H9 (cell line): ENCODE results near the gene EPC2. TPM values are rescaled to one million over a fixed set of nuclear protein-coding genes. Genes with fewer than 3 reads are reported as not detected.

ENCODE experiments used
- DNase-seq: peaks from one replicate; pipeline ENCODE4 v3.0.0-alpha.2; 2017
- H2AFZ ChIP-seq: one replicate; pipeline ENCODE4 v1.6.1; 2013; ENCODE audit warnings: mild to moderate bottlenecking, low read length, control low read depth, moderate library complexity
- H2AK5ac ChIP-seq: 2 replicates; pipeline ENCODE4 v1.6.1; 2013; ENCODE audit warnings: low read length, control low read depth, mixed read lengths; ENCODE audit not compliant: insufficient read length
- H2BK120ac ChIP-seq: one replicate; pipeline ENCODE4 v1.6.1; 2013; ENCODE audit warnings: low read depth, mild to moderate bottlenecking, low read length, control low read depth, inconsistent platforms; ENCODE audit not compliant: poor library complexity, severe bottlenecking
- H2BK12ac ChIP-seq: 2 replicates; pipeline ENCODE4 v1.6.1; 2013; ENCODE audit warnings: low read length, control low read depth, mixed read lengths, low read depth; ENCODE audit not compliant: insufficient read length
- H2BK15ac ChIP-seq: 2 replicates; pipeline ENCODE4 v1.6.1; 2013; ENCODE audit warnings: low read depth, low read length, control low read depth
- H2BK20ac ChIP-seq: one replicate; pipeline ENCODE4 v1.6.1; 2013; ENCODE audit warnings: low read depth, mild to moderate bottlenecking, low read length, control low read depth, inconsistent platforms; ENCODE audit not compliant: poor library complexity, severe bottlenecking
- H2BK5ac ChIP-seq: 2 replicates; pipeline ENCODE4 v1.6.1; 2013; ENCODE audit warnings: low read length, control low read depth, mixed read lengths; ENCODE audit not compliant: insufficient read length
- H3K14ac ChIP-seq: 2 replicates; pipeline ENCODE4 v1.6.1; 2013; ENCODE audit warnings: low read length, control low read depth; ENCODE audit not compliant: insufficient read depth
- H3K18ac ChIP-seq: 2 replicates; pipeline ENCODE4 v1.6.1; 2013; ENCODE audit warnings: low read depth, mild to moderate bottlenecking, mixed read lengths, low read length, control low read depth; ENCODE audit not compliant: insufficient read length
- H3K23ac ChIP-seq: 2 replicates; pipeline ENCODE4 v1.6.1; 2013; ENCODE audit warnings: low read length, control low read depth, mixed read lengths, low read depth; ENCODE audit not compliant: insufficient read length
- H3K23me2 ChIP-seq: 2 replicates; pipeline ENCODE4 v1.6.1; 2013; ENCODE audit warnings: low read depth, mild to moderate bottlenecking, mixed read lengths, low read length, control low read depth; ENCODE audit not compliant: insufficient read length, poor library complexity, severe bottlenecking
- H3K27ac ChIP-seq: 2 replicates; pipeline ENCODE4 v1.5.1; 2013; ENCODE audit warnings: low read length, control low read depth, mixed read lengths, low read depth; ENCODE audit not compliant: insufficient read length
- H3K27me3 ChIP-seq: 2 replicates; pipeline ENCODE4 v1.6.1; 2013; ENCODE audit warnings: low read length, control low read depth, inconsistent platforms; ENCODE audit not compliant: insufficient read depth
- H3K4ac ChIP-seq: 2 replicates; pipeline ENCODE4 v1.6.1; 2013; ENCODE audit warnings: low read depth, mild to moderate bottlenecking, control low read depth, inconsistent platforms, low read length, moderate library complexity
- H3K4me1 ChIP-seq: 2 replicates; pipeline ENCODE4 v1.6.1; 2013; ENCODE audit warnings: low read length, control low read depth, inconsistent platforms; ENCODE audit not compliant: insufficient read depth
- H3K4me2 ChIP-seq: 2 replicates; pipeline ENCODE4 v1.6.1; 2013; ENCODE audit warnings: low read length, control low read depth, mixed read lengths; ENCODE audit not compliant: insufficient read length, insufficient read depth
- H3K56ac ChIP-seq: 2 replicates; pipeline ENCODE4 v1.6.1; 2013; ENCODE audit warnings: low read depth, mild to moderate bottlenecking, mixed read lengths, low read length, control low read depth; ENCODE audit not compliant: insufficient read length
- H3K79me1 ChIP-seq: 2 replicates; pipeline ENCODE4 v1.6.1; 2013; ENCODE audit warnings: low read depth, mild to moderate bottlenecking, moderate library complexity, low read length, control low read depth, inconsistent platforms; ENCODE audit not compliant: insufficient read depth, poor library complexity, severe bottlenecking
- H3K79me2 ChIP-seq: 2 replicates; pipeline ENCODE4 v1.6.1; 2013; ENCODE audit warnings: low read length, control low read depth, inconsistent platforms; ENCODE audit not compliant: insufficient read depth
- H3K9ac ChIP-seq: 2 replicates; pipeline ENCODE4 v1.6.1; 2013; ENCODE audit warnings: low read length, control low read depth, mixed read lengths; ENCODE audit not compliant: insufficient read length; ENCODE audit errors: extremely low read depth
- H3K9me3 ChIP-seq: one replicate; pipeline ENCODE4 v1.6.1; 2013; ENCODE audit warnings: low read depth, low read length, inconsistent platforms; ENCODE audit not compliant: control insufficient read depth
- H3T11ph ChIP-seq: one replicate; pipeline ENCODE4 v1.6.1; 2013; ENCODE audit warnings: mild to moderate bottlenecking, low read length, control low read depth, inconsistent platforms
- H4K20me1 ChIP-seq: one replicate; pipeline ENCODE4 v1.6.1; 2013; ENCODE audit not compliant: control insufficient read depth, insufficient read length, insufficient read depth
- H4K5ac ChIP-seq: 2 replicates; pipeline ENCODE4 v1.6.1; 2013; ENCODE audit warnings: low read depth, mild to moderate bottlenecking, mixed read lengths, low read length, control low read depth; ENCODE audit not compliant: insufficient read length
- H4K8ac ChIP-seq: replicated peaks from 2 replicates; pipeline ENCODE4 v1.6.1; 2013; ENCODE audit warnings: low read length, control low read depth, mixed read lengths, low read depth; ENCODE audit not compliant: insufficient read length
- H4K91ac ChIP-seq: 2 replicates; pipeline ENCODE4 v1.6.1; 2013; ENCODE audit warnings: low read depth, mild to moderate bottlenecking, moderate library complexity, mixed read lengths, low read length, control low read depth; ENCODE audit not compliant: insufficient read length
- H3K27ac Mint-ChIP-seq, 3 experiments: 2 replicates in 2 of 3; 3 replicates in 1 of 3; pipeline ENCODE4 v1.8.0; 2020 to 2021; ENCODE audit warnings: mixed read lengths in 3 of 3, mild to moderate bottlenecking in 1 of 3, moderate library complexity in 1 of 3
- H3K27me3 Mint-ChIP-seq: 2 replicates; pipeline ENCODE4 v1.8.0; 2021; ENCODE audit warnings: low read depth, mild to moderate bottlenecking, moderate library complexity, mixed read lengths
- H3K36me3 Mint-ChIP-seq, 3 experiments: 2 replicates in 2 of 3; 3 replicates in 1 of 3; pipeline ENCODE4 v1.8.0; 2020 to 2021; ENCODE audit warnings: low read depth in 3 of 3, mixed read lengths in 3 of 3; ENCODE audit not compliant: insufficient read depth in 1 of 3
- H3K4me1 Mint-ChIP-seq, 2 experiments: 2 replicates each; pipeline ENCODE4 v1.8.0; 2020; ENCODE audit warnings: mixed read lengths in 2 of 2
- H3K4me3 Mint-ChIP-seq, 2 experiments: 2 replicates in 1 of 2; 3 replicates in 1 of 2; pipeline ENCODE4 v1.8.0; 2020 to 2021; ENCODE audit warnings: mild to moderate bottlenecking in 2 of 2, mixed read lengths in 2 of 2, moderate library complexity in 1 of 2
- H3K9me3 Mint-ChIP-seq, 2 experiments: 2 replicates in 1 of 2; 3 replicates in 1 of 2; pipeline ENCODE4 v1.8.0; 2020; ENCODE audit warnings: mild to moderate bottlenecking in 2 of 2, mixed read lengths in 2 of 2, moderate library complexity in 1 of 2
- CTCF ChIP-seq: fragments of 200-600 bp; sonication (generic); conservative IDR thresholded peaks from 3 replicates; pipeline ENCODE4 v1.8.0; 2021; ENCODE audit warnings: antibody characterized with exemption, mild to moderate bottlenecking
- WGBS: extraction: QIAGEN DNeasy Blood & Tissue Kit; methylation state at CpG from one replicate; pipeline ENCODE4 v1.1.7; 2013; ENCODE audit warnings: missing lambda C conversion rate, low lambda C conversion rate, mixed read lengths; ENCODE audit not compliant: insufficient read length; ENCODE audit errors: extremely low coverage; 5-methylcytosine and 5-hydroxymethylcytosine counted together
- total RNA-seq: library from RNA; stranded (reverse); gene quantifications from 2 replicates; pipeline ENCODE4 v1.2.1, GENCODE V29; 2021

EPC2 gene
- total RNA-seq, 1 experiment from 2014 or later = 31.3 TPM

DNA sequence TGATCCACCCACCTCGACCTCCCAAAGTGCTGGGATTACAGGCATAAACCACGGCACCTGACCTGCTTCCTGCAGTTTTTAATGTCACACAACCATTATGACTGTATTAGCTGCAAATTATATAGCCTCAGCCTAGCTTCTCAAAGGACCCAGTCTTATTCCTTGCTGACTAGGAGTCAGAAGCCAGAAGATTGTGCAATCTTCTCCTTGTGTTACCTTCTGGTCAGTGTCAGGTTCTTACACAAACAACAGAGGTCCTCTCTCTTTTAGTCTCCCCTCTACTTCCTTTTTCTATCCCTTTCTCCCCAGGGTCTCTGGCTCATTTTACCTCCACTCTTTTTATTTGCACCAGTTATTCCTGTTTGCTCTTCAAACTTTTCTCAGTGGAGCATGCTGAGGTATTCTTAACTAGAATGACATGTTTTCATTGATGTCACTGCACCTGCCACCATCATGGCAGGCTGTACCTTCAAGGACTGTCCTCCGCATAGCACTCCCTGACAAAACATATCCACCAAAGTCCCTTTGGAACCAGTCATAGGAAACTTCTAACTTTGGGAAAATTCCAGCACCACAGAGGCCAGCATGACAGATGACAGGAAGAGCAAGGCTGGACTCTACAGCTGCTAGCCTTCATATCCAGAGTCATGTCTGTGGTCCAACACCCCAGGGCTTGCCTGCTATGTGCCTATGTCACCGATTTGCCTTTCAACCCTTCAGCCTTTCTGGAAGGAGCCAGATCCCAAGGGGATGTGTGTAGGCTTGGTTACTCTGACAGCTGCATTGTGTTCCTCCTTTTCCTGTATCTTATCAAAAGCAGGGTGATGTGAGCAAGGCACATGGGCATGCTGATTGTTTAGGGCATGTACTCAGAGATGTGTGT lies 45.2 kb upstream of the EPC2 start:
- no peak overlapping the region for H3T11ph ChIP-seq
- no peaks in the 10 kb centered on the region for H3K4me1 Mint-ChIP-seq
- TF ChIP-seq CTCF = no peak
- peaks cover 2% of the 10 kb centered on the region for H3K27me3 Mint-ChIP-seq
- H4K91ac ChIP-seq = no peak overlapping the region
- no peaks in the 10 kb centered on the region for H3K23me2 ChIP-seq
- no peak overlapping the region for H3K4me2 ChIP-seq
- no peak overlapping the region for H2AK5ac ChIP-seq
- H3K9ac ChIP-seq = no peak overlapping the region
- peaks cover 3 to 4% of the 10 kb centered on the region in 2 experiments; a peak in 2 of 5 replicates for H3K9me3 Mint-ChIP-seq
- H3K56ac ChIP-seq = no peak overlapping the region
- no peak overlapping the region for H3K23ac ChIP-seq
- no peaks in the 10 kb centered on the region for H4K20me1 ChIP-seq
- no peak for DNase-seq
- no peaks in the 10 kb centered on the region; the same call in 1 of the 2 replicates for H3K4me1 ChIP-seq
- no peak overlapping the region for H2BK12ac ChIP-seq
- no peak overlapping the region for H2BK15ac ChIP-seq
- H3K9me3 ChIP-seq = no peaks in the 10 kb centered on the region
- no peak overlapping the region for H3K18ac ChIP-seq
- H3K4me3 Mint-ChIP-seq = no peak overlapping the region
- H3K27me3 ChIP-seq = no peaks in the 10 kb centered on the region
- H4K5ac ChIP-seq = no peak overlapping the region
- no peak overlapping the region for H2AFZ ChIP-seq
- no peak overlapping the region for H3K27ac ChIP-seq
- no peaks in the 10 kb centered on the region for H3K79me1 ChIP-seq
- H3K27ac Mint-ChIP-seq = no peak overlapping the region
- H3K36me3 Mint-ChIP-seq = peaks cover 0 to 2% (median 0%) of the 10 kb centered on the region in 3 experiments; a peak in 2 of 7 replicates
- no peak overlapping the region for H3K14ac ChIP-seq
- no peak overlapping the region for H3K4ac ChIP-seq
- no peak overlapping the region for H4K8ac ChIP-seq
- WGBS = no CpG with 5 or more reads among the region's 4 CpGs
- no peak overlapping the region for H2BK20ac ChIP-seq
- no peaks in the 10 kb centered on the region for H3K79me2 ChIP-seq
- H2BK5ac ChIP-seq = no peak overlapping the region
- no peak overlapping the region for H2BK120ac ChIP-seq
